ENCODE data around the gene OPCML. TPM values are rescaled to one million over a fixed set of nuclear protein-coding genes. Genes with fewer than 3 reads are reported as not detected.

The OPCML gene
- total RNA-seq, 2 donors from 2014 or later = under 0.01 TPM; not detected in 1

GRCh38 chr11:132839236-132839945 lies 692.9 kb downstream of the OPCML start:
- H3K4me3 ChIP-seq = no peak overlapping the region
- intact Hi-C loops (cut with DNase I) = no loop called here
- WGBS, 2 donors = 81 to 85% methylated on average over 18 of the region's 18 CpGs

GRCh38 chr11:132838627-132839026 lies 693.7 kb downstream of the OPCML start:
- ATAC-seq (no peak), DNase-seq (no peak)
- Histone ChIP-seq H3K4me1 (no peaks in the 10 kb centered on the region), H3K36me3 (replicated peaks in 1 of 2; ENCODE audit: insufficient read depth in 1 of 2, low read depth in 2 of 2) (no peaks in the 10 kb centered on the region), H3K27ac (no peak overlapping the region), H3K4me3 (no peak overlapping the region), H3K27me3 (no peaks in the 10 kb centered on the region), H3K9me3 (no peaks in the 10 kb centered on the region)
- 66 to 83% methylated on average over 7 of the region's 7 CpGs for WGBS, 2 donors
- TF ChIP-seq CTCF (IDR thresholded peaks at IDR 0.05) = no peak
- TF ChIP-seq POLR2A (IDR thresholded peaks at IDR 0.05) = no peak
- intact Hi-C loops (cut with DNase I) = no loop called here

More at GRCh38 chr11:132839236-132839945, 692.9 kb downstream of the OPCML start:
- ATAC-seq (no peak), DNase-seq (no peak)
- H3K9me3 ChIP-seq = no peaks in the 10 kb centered on the region
- no peak for TF ChIP-seq POLR2A (IDR thresholded peaks at IDR 0.05)
- TF ChIP-seq CTCF (IDR thresholded peaks at IDR 0.05) = no peak
- no peaks in the 10 kb centered on the region for H3K36me3 ChIP-seq (replicated peaks in 1 of 2; ENCODE audit: insufficient read depth in 1 of 2, low read depth in 2 of 2)
- H3K4me1 ChIP-seq = no peaks in the 10 kb centered on the region
- H3K27me3 ChIP-seq = no peaks in the 10 kb centered on the region
- H3K27ac ChIP-seq = no peak overlapping the region

GRCh38 chr11:132831272-132831671 lies 701.0 kb downstream of the OPCML start:
- no peak overlapping the region for H3K4me3 ChIP-seq
- ATAC-seq (no peak), DNase-seq (no peak)
- WGBS, 2 donors = 53 to 63% methylated on average over 2 of the region's 2 CpGs
- H3K4me1 ChIP-seq = no peaks in the 10 kb centered on the region
- H3K27me3 ChIP-seq = no peaks in the 10 kb centered on the region
- H3K9me3 ChIP-seq = no peaks in the 10 kb centered on the region
- no peak for TF ChIP-seq POLR2A (IDR thresholded peaks at IDR 0.05)
- TF ChIP-seq CTCF (IDR thresholded peaks at IDR 0.05) = no peak
- no peak overlapping the region for H3K27ac ChIP-seq
- no peaks in the 10 kb centered on the region for H3K36me3 ChIP-seq (replicated peaks in 1 of 2; ENCODE audit: insufficient read depth in 1 of 2, low read depth in 2 of 2)
- intact Hi-C loops (cut with DNase I) = no loop called here

- no peak overlapping the region for H3K4me3 ChIP-seq
- H3K9me3 ChIP-seq = no peaks in the 10 kb centered on the region
- no peak overlapping the region for H3K27ac ChIP-seq
- ATAC-seq (no peak), DNase-seq (no peak)
- no peaks in the 10 kb centered on the region for H3K4me1 ChIP-seq
- no peaks in the 10 kb centered on the region for H3K36me3 ChIP-seq (replicated peaks in 1 of 2; ENCODE audit: insufficient read depth in 1 of 2, low read depth in 2 of 2)
- H3K27me3 ChIP-seq = no peaks in the 10 kb centered on the region
- TF ChIP-seq POLR2A (IDR thresholded peaks at IDR 0.05) = no peak
- no peak for TF ChIP-seq CTCF (IDR thresholded peaks at IDR 0.05)
- intact Hi-C loops (cut with DNase I) = no loop called here
- whole genome bisulfite sequencing, 2 donors = 32 to 48% methylated on average over 1 of the region's 1 CpG
Observed at GRCh38 chr11:132824642-132825041, 707.7 kb downstream of the OPCML start.

- Histone ChIP-seq H3K4me1 (no peaks in the 10 kb centered on the region), H3K9me3 (no peaks in the 10 kb centered on the region), H3K36me3 (replicated peaks in 1 of 2; ENCODE audit: insufficient read depth in 1 of 2, low read depth in 2 of 2) (no peaks in the 10 kb centered on the region), H3K4me3 (no peak overlapping the region), H3K27me3 (no peaks in the 10 kb centered on the region), H3K27ac (no peak overlapping the region)
- intact Hi-C loops (cut with DNase I) = no loop called here
- TF ChIP-seq CTCF (IDR thresholded peaks at IDR 0.05) = no peak
- TF ChIP-seq POLR2A (IDR thresholded peaks at IDR 0.05) = no peak
- 88 to 96% methylated on average over 5 of the region's 5 CpGs for WGBS, 2 donors
- ATAC-seq (no peak), DNase-seq (no peak)
Observed at GRCh38 chr11:132822276-132822675, 710.0 kb downstream of the OPCML start.
